A549 (cell line): ENCODE measurements around the gene BRSK2. TPM values are rescaled to one million over a fixed set of nuclear protein-coding genes. Genes with fewer than 3 reads are reported as not detected.

ENCODE experiments used
- ATAC-seq, 2 experiments: fragments of 200-7000 bp in 1 of 2; fragments of >200 bp in 1 of 2; cut with Nextera tagmentation in 1 of 2; cut with Tn5 transposase in 1 of 2; 3 replicates each; pipeline versions ENCODE4 v1.8.0 to v1.9.1; 2018 to 2020; ENCODE audit warnings: mild to moderate bottlenecking in 1 of 2, moderate library complexity in 1 of 2
- CTCF ChIA-PET: fragments of 300-600 bp; sonication (Branson Sonifier 250); formaldehyde crosslinking; extraction: SDS; loops from one replicate; lab custom pipeline; 2021; ENCODE audit warnings: antibody characterized with exemption, inconsistent platforms; lab: Yijun Ruan, JAX
- POLR2A ChIA-PET: fragments of 350-600 bp; formaldehyde crosslinking; extraction: SDS; loops from one replicate; lab custom pipeline; 2021; ENCODE audit warnings: antibody characterized with exemption, inconsistent platforms; lab: Yijun Ruan, JAX
- DNase-seq, 2 experiments: peaks; one replicate each; pipeline versions ENCODE4 v3.0.0 to v3.0.0-alpha.2; 2011 to 2016; ENCODE audit warnings: low read depth in 1 of 2, low spot score in 1 of 2
- FAIRE-seq: peaks from 2 replicates; lab custom pipeline; 2011; peaks lifted over from hg19 to GRCh38; lab: Jason Lieb, UNC
- H3K27ac ChIP-seq, 2 experiments: fragments of >200 bp; sonication (Bioruptor Twin); formaldehyde crosslinking; 3 replicates each; pipeline ENCODE4 v1.5.1; 2016 to 2017
- H3K4me1 ChIP-seq: fragments of >200 bp; sonication (Bioruptor Twin); formaldehyde crosslinking; 3 replicates; pipeline ENCODE4 v1.6.1; 2016
- H3K4me2 ChIP-seq: fragments of >200 bp; sonication (Bioruptor Twin); formaldehyde crosslinking; 3 replicates; pipeline ENCODE4 v1.6.1; 2016
- H3K4me3 ChIP-seq: fragments of >200 bp; sonication (Bioruptor Twin); formaldehyde crosslinking; 3 replicates; pipeline ENCODE4 v1.5.1; 2016
- H3K9me3 ChIP-seq: fragments of >200 bp; sonication (Bioruptor Twin); formaldehyde crosslinking; 3 replicates; pipeline ENCODE4 v1.6.1; 2016
- CHD4 ChIP-seq: fragments of 200-600 bp; sonication (generic); IDR thresholded peaks from 2 replicates; pipeline ENCODE4 v1.6.1; 2016; ENCODE audit warnings: antibody characterized with exemption, mild to moderate bottlenecking, borderline replicate concordance
- EHF ChIP-seq: fragments of 250-450 bp; sonication (Bioruptor Pico); IDR thresholded peaks from 2 replicates; pipeline ENCODE4 v1.5.0; 2020; ENCODE audit warnings: mild to moderate bottlenecking
- EHMT2 ChIP-seq: fragments of 200-600 bp; sonication (generic); IDR thresholded peaks from 2 replicates; pipeline ENCODE4 v1.6.1; 2016; ENCODE audit warnings: antibody characterized with exemption, low read depth, mild to moderate bottlenecking, moderate library complexity
- ESRRA ChIP-seq: fragments of 150-350 bp; IDR thresholded peaks from 2 replicates; pipeline ENCODE4 v1.6.1; 2014; ENCODE audit warnings: mild to moderate bottlenecking, low read length, borderline replicate concordance
- FOSB ChIP-seq: fragments of 250-450 bp; sonication (Bioruptor Pico); IDR thresholded peaks from 2 replicates; pipeline ENCODE4 v1.5.0; 2020; ENCODE audit warnings: mild to moderate bottlenecking, moderate library complexity
- FOSL2 ChIP-seq, 2 experiments: fragments of 450-650 bp in 1 of 2; fragments of >200 bp in 1 of 2; sonication (Bioruptor Twin) in 1 of 2; formaldehyde crosslinking; IDR thresholded peaks; 2 replicates each; pipeline versions ENCODE4 v1.5.0 to v1.6.1; 2016 to 2020; ENCODE audit warnings: mild to moderate bottlenecking in 1 of 2, moderate library complexity in 1 of 2
- GATA3 ChIP-seq: IDR thresholded peaks from 2 replicates; pipeline ENCODE4 v1.6.1; 2012; ENCODE audit warnings: borderline replicate concordance
- HEYL ChIP-seq: fragments of 250-450 bp; sonication (Bioruptor Pico); IDR thresholded peaks from 2 replicates; pipeline ENCODE4 v1.8.0; 2021; ENCODE audit warnings: mild to moderate bottlenecking, moderate library complexity
- HOXA7 ChIP-seq: fragments of 250-450 bp; sonication (Bioruptor Pico); IDR thresholded peaks from 2 replicates; pipeline ENCODE4 v1.5.0; 2020; ENCODE audit warnings: mild to moderate bottlenecking, moderate library complexity
- HOXB5 ChIP-seq: fragments of 250-450 bp; sonication (Bioruptor Pico); IDR thresholded peaks from 2 replicates; pipeline ENCODE4 v1.5.0; 2020; ENCODE audit warnings: mild to moderate bottlenecking, moderate library complexity
- JUN ChIP-seq, 2 experiments: fragments of >200 bp; sonication (Bioruptor Twin); formaldehyde crosslinking; IDR thresholded peaks; 2 replicates in 1 of 2; 3 replicates in 1 of 2; pipeline ENCODE4 v1.6.1; 2016 to 2017
- JUNB ChIP-seq: fragments of >200 bp; sonication (Bioruptor Twin); formaldehyde crosslinking; IDR thresholded peaks from 2 replicates; pipeline ENCODE4 v1.6.1; 2016
- MYC ChIP-seq: IDR thresholded peaks from 2 replicates; pipeline ENCODE4 v1.6.1; 2012; ENCODE audit warnings: mild to moderate bottlenecking, inconsistent platforms, low read length, improper control_type of control experiment, borderline replicate concordance
- NPAS2 ChIP-seq: fragments of 250-450 bp; sonication (Bioruptor Pico); IDR thresholded peaks from 2 replicates; pipeline ENCODE4 v1.8.0; 2022; ENCODE audit warnings: mild to moderate bottlenecking, moderate library complexity, borderline replicate concordance
- NR3C1 ChIP-seq: fragments of >200 bp; sonication (Bioruptor Twin); formaldehyde crosslinking; IDR thresholded peaks from 3 replicates; pipeline ENCODE4 v1.6.1; 2017
- POLR2A ChIP-seq: IDR thresholded peaks from 2 replicates; pipeline ENCODE4 v1.6.1; 2012; ENCODE audit warnings: mild to moderate bottlenecking, low read length
- POLR2AphosphoS2 ChIP-seq: conservative IDR thresholded peaks from 2 replicates; pipeline ENCODE4 v1.6.1; 2012; ENCODE audit warnings: low read length, improper control_type of control experiment, inconsistent platforms
- RAD21 ChIP-seq, 2 experiments: fragments of >200 bp in 1 of 2; sonication (Bioruptor Twin) in 1 of 2; formaldehyde crosslinking in 1 of 2; IDR thresholded peaks in 1 of 2; conservative IDR thresholded peaks in 1 of 2; 2 replicates in 1 of 2; 3 replicates in 1 of 2; pipeline ENCODE4 v1.6.1; 2012 to 2018; ENCODE audit warnings: inconsistent platforms in 1 of 2
- RARB ChIP-seq: fragments of 250-450 bp; sonication (Bioruptor Pico); IDR thresholded peaks from 2 replicates; pipeline ENCODE4 v1.8.0; 2021; ENCODE audit warnings: mild to moderate bottlenecking, moderate library complexity
- RFX5 ChIP-seq: fragments of 450-650 bp; IDR thresholded peaks from 2 replicates; pipeline ENCODE4 v1.7.1; 2014; ENCODE audit warnings: antibody characterized with exemption, mild to moderate bottlenecking, moderate library complexity
- SREBF2 ChIP-seq: fragments of 450-650 bp; IDR thresholded peaks from 2 replicates; pipeline ENCODE4 v1.6.1; 2014; ENCODE audit warnings: mild to moderate bottlenecking, moderate library complexity
- TFCP2L1 ChIP-seq: fragments of 250-450 bp; sonication (Bioruptor Pico); IDR thresholded peaks from 2 replicates; pipeline ENCODE4 v1.5.0; 2021; ENCODE audit warnings: mild to moderate bottlenecking
- ZC3H11A ChIP-seq: fragments of 450-650 bp; IDR thresholded peaks from 2 replicates; pipeline ENCODE4 v1.6.1; 2014; ENCODE audit warnings: antibody characterized with exemption, mild to moderate bottlenecking
- WGBS: methylation state at CpG from one replicate; pipeline ENCODE4 v1.1.6; 2017; ENCODE audit errors: missing lambda C conversion rate; 5-methylcytosine and 5-hydroxymethylcytosine counted together
- polyA plus RNA-seq, 4 experiments: library from polyadenylated mRNA; depleted of rRNA in 3 of 4; stranded (reverse); fragments of >200 nt; fragmentation: RNase III in 1 of 4; extraction: RNeasy Plus Mini Kit Qiagen cat#74134 plus additional on column Dnase treatment in 1 of 4; gene quantifications; 2 replicates in 3 of 4; 3 replicates in 1 of 4; pipeline ENCODE4 v1.2.3, GENCODE V29; 2011 to 2017
- TF ChIP-seq, protein P1 (sequence below): fragments of >200 bp; sonication (Bioruptor Twin); formaldehyde crosslinking; IDR thresholded peaks from 2 replicates; pipeline ENCODE4 v1.6.1; 2016
- TF ChIP-seq, protein P2 (sequence below): fragments of >200 bp; sonication (Bioruptor Twin); formaldehyde crosslinking; IDR thresholded peaks from 3 replicates; pipeline ENCODE4 v1.6.1; 2016
- TF ChIP-seq, protein P3 (sequence below): IDR thresholded peaks from 2 replicates; pipeline ENCODE4 v1.6.1; 2012; ENCODE audit warnings: low read depth, borderline replicate concordance
- TF ChIP-seq, protein P4 (sequence below): fragments of 150-350 bp; IDR thresholded peaks from 2 replicates; pipeline ENCODE4 v1.6.1; 2014; ENCODE audit warnings: low read depth, mild to moderate bottlenecking, low read length
- TF ChIP-seq, protein P5 (sequence below): fragments of 250-450 bp; sonication (Bioruptor Pico); IDR thresholded peaks from 2 replicates; pipeline ENCODE4 v1.5.0; 2021; ENCODE audit warnings: mild to moderate bottlenecking, moderate library complexity, borderline replicate concordance

The BRSK2 gene
- polyA plus RNA-seq, 2 of the 4 experiments (the other 2 are of a cell fraction): 3.8 to 10.1 TPM

DNA sequence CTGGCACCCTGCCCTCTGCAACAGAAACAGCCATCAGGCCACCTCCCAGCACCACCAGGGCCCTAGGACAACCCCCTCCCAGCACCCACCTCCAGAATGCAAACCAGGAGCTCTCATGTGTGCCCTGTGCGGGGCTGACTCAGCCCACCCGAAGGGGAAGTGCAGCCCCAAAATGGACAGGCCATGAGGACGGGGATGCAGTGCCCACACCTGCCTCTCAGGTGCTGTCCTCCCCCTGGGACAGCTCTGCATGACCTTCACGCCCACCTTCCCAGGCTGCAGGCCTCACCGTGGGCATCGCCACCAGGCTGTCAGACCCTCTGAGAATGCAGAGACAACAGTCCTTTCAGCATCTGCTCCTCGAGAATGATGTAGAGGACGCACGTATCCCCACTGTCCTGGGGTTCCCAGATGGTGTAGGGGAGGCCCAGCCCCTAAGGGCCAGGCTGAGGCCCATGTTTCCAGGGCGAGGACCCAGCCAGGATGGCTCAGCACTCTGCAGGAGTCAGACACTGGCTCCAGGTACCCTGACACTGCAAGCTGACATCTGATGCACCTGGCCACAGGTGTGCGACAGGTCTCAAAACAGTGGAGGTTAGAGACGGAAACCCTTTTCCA lies 83.4 kb downstream of the BRSK2 start:
- WGBS: 91% methylated on average over 12 of the region's 12 CpGs
- Histone ChIP-seq H3K27ac (no peak overlapping the region), H3K9me3 (no peaks in the 10 kb centered on the region), H3K4me3 (no peak overlapping the region), H3K4me1 (no peaks in the 10 kb centered on the region), H3K4me2 (no peak overlapping the region)
- POLR2A ChIA-PET: no interaction called here
- DNase-seq: no peak
- FAIRE-seq: no peak
- TF ChIP-seq, protein P1, sequence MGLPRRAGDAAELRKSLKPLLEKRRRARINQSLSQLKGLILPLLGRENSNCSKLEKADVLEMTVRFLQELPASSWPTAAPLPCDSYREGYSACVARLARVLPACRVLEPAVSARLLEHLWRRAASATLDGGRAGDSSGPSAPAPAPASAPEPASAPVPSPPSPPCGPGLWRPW: no peak
- no peak for TF ChIP-seq FOSL2 (IDR thresholded peaks at IDR 0.05)
- TF ChIP-seq FOSL2 (CRISPR knock-in tag; IDR thresholded peaks at IDR 0.05): no peak
- TF ChIP-seq, protein P2, sequence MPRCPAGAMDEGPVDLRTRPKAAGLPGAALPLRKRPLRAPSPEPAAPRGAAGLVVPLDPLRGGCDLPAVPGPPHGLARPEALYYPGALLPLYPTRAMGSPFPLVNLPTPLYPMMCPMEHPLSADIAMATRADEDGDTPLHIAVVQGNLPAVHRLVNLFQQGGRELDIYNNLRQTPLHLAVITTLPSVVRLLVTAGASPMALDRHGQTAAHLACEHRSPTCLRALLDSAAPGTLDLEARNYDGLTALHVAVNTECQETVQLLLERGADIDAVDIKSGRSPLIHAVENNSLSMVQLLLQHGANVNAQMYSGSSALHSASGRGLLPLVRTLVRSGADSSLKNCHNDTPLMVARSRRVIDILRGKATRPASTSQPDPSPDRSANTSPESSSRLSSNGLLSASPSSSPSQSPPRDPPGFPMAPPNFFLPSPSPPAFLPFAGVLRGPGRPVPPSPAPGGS: no peak
- no peak for TF ChIP-seq ZC3H11A
- CTCF ChIA-PET: interaction anchor here (0.9 to 1.6 kb wide), 3 partner anchors 42 to 180 kb away, joined by 3 to 5 read pairs (median 3); no protein-coding TSS in a partner anchor
- ATAC-seq: no peak

DNA sequence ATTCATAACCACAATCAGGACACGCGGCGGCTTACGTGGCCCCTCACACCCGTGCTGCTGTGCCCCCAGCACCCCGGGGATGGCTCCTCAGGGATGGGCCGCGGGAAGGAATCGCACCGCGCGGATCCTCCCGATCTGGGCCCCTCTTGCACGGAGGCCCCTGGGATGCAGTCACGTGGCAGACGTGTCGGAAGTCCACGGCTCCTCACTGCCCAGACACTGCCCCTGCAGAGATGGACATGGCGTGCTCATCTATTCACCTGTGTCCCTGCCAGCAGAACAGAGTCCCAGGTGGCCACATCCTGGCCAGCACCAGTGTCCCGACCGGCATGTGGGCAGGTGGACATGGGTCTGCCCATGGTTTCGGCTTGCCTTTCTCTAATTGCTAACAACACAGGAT lies 84.1 kb downstream of the BRSK2 start:
- no peaks in the 10 kb centered on the region for H3K9me3 ChIP-seq
- no peak for ATAC-seq
- H3K4me1 ChIP-seq: no peaks in the 10 kb centered on the region
- 93% methylated on average over 21 of the region's 22 CpGs for WGBS
- ChIA-PET CTCF (no interaction called here), POLR2A (no interaction called here)
- DNase-seq: no peak
- H3K4me3 ChIP-seq: no peak overlapping the region
- FAIRE-seq: no peak
- no peak overlapping the region for H3K27ac ChIP-seq
- no peak overlapping the region for H3K4me2 ChIP-seq
- TF ChIP-seq FOSB (CRISPR knock-in tag): no peak
- TF ChIP-seq, protein P3, sequence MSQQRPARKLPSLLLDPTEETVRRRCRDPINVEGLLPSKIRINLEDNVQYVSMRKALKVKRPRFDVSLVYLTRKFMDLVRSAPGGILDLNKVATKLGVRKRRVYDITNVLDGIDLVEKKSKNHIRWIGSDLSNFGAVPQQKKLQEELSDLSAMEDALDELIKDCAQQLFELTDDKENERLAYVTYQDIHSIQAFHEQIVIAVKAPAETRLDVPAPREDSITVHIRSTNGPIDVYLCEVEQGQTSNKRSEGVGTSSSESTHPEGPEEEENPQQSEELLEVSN: no peak
- TF ChIP-seq NPAS2 (CRISPR knock-in tag): no peak
- no peak for TF ChIP-seq HOXB5 (CRISPR knock-in tag)
- TF ChIP-seq, protein P4, sequence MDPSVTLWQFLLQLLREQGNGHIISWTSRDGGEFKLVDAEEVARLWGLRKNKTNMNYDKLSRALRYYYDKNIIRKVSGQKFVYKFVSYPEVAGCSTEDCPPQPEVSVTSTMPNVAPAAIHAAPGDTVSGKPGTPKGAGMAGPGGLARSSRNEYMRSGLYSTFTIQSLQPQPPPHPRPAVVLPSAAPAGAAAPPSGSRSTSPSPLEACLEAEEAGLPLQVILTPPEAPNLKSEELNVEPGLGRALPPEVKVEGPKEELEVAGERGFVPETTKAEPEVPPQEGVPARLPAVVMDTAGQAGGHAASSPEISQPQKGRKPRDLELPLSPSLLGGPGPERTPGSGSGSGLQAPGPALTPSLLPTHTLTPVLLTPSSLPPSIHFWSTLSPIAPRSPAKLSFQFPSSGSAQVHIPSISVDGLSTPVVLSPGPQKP: no peak
- no peak for TF ChIP-seq NR3C1
- no peak for TF ChIP-seq JUN (IDR thresholded peaks at IDR 0.05)
- no peak for TF ChIP-seq CHD4
- TF ChIP-seq RFX5: no peak
- no peak for TF ChIP-seq HEYL (CRISPR knock-in tag)
- TF ChIP-seq POLR2AphosphoS2: no peak
- TF ChIP-seq EHMT2: no peak

DNA sequence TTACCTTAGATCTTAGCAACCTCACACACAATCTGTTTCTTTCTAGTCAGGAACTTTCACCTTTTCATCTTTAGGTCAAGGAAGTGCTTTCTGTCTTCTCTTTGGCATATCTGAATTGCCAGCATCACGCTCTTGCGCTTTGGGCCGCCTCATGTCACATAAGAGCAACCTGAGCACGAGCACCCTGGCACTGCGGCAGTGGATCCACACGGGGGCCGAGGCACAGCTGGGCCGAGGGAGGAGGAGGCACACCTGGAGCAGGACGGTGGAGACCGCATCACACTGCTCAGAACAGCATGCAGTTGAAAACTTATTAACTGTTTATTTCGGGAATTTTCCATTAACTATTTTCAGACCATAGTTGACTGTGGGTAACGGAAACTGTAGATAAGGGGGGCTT lies 86.1 kb downstream of the BRSK2 start:
- Histone ChIP-seq H3K4me1 (no peaks in the 10 kb centered on the region), H3K9me3 (no peaks in the 10 kb centered on the region), H3K4me2 (no peak overlapping the region), H3K27ac (no peak overlapping the region), H3K4me3 (no peak overlapping the region)
- WGBS: 97% methylated on average over 12 of the region's 12 CpGs
- POLR2A ChIA-PET: no interaction called here
- CTCF ChIA-PET: no interaction called here
- FAIRE-seq (no peak), DNase-seq (no peak), ATAC-seq (no peak)
- no peak for TF ChIP-seq HOXB5 (CRISPR knock-in tag)
- no peak for TF ChIP-seq POLR2A
- TF ChIP-seq JUNB: no peak
- TF ChIP-seq ESRRA: no peak
- TF ChIP-seq, protein P1: no peak
- TF ChIP-seq, protein P5, sequence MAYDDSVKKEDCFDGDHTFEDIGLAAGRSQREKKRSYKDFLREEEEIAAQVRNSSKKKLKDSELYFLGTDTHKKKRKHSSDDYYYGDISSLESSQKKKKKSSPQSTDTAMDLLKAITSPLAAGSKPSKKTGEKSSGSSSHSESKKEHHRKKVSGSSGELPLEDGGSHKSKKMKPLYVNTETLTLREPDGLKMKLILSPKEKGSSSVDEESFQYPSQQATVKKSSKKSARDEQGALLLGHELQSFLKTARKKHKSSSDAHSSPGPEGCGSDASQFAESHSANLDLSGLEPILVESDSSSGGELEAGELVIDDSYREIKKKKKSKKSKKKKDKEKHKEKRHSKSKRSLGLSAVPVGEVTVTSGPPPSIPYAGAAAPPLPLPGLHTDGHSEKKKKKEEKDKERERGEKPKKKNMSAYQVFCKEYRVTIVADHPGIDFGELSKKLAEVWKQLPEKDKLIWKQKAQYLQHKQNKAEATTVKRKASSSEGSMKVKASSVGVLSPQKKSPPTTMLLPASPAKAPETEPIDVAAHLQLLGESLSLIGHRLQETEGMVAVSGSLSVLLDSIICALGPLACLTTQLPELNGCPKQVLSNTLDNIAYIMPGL (CRISPR knock-in tag): no peak
- no peak for TF ChIP-seq JUN (IDR thresholded peaks at IDR 0.05)
- no peak for TF ChIP-seq HOXA7 (CRISPR knock-in tag)
- TF ChIP-seq TFCP2L1 (CRISPR knock-in tag): no peak
- TF ChIP-seq SREBF2: no peak
- TF ChIP-seq EHF (CRISPR knock-in tag): no peak
- no peak for TF ChIP-seq GATA3
- no peak for TF ChIP-seq MYC
- TF ChIP-seq RAD21 (conservative IDR thresholded peaks at IDR 0.05 in 1 of 2, IDR thresholded peaks at IDR 0.05 in 1 of 2): no peak
- no peak for TF ChIP-seq RARB (CRISPR knock-in tag)
